Measurements from ENCODE around the gene FGFR4.

DNA sequence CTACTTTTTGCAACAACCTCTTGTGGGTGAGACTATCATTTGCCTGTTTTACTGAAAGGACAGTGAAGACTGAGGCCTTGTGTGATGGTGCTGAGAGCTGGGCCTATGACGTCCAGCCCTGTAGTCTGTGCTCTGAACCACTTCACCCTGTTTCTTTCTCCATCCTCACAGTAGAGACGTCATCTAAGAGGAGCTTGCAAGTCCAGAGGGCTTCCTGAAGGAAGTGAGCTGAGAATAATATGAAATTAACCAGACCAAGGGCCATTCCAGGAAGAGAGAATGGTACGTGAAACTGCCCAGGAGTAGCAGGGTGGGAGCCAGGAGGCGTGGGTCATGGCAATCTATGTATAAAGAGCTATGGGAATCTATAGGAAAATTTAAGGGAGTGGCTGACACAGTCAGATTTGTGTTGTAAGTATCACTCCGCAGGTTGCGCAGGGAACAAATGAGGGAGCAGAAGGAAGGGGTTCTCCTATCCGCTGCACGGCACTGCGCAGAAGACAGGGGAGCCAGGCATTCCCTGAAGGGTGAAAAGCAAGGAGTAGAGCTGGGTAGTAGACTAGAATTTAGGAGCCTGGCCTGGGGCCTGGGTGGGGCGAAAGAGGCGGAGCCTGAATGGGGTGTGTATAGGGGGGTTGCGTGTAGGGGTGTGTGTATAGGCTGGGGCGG is 596 bp upstream of the FGFR4 start:
- TF ChIP-seq, protein P1, sequence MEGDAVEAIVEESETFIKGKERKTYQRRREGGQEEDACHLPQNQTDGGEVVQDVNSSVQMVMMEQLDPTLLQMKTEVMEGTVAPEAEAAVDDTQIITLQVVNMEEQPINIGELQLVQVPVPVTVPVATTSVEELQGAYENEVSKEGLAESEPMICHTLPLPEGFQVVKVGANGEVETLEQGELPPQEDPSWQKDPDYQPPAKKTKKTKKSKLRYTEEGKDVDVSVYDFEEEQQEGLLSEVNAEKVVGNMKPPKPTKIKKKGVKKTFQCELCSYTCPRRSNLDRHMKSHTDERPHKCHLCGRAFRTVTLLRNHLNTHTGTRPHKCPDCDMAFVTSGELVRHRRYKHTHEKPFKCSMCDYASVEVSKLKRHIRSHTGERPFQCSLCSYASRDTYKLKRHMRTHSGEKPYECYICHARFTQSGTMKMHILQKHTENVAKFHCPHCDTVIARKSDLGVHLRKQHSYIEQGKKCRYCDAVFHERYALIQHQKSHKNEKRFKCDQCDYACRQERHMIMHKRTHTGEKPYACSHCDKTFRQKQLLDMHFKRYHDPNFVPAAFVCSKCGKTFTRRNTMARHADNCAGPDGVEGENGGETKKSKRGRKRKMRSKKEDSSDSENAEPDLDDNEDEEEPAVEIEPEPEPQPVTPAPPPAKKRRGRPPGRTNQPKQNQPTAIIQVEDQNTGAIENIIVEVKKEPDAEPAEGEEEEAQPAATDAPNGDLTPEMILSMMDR (IDR thresholded peaks at IDR 0.05): no peak
- TF ChIP-seq POLR2A (IDR thresholded peaks at IDR 0.05): no peak
- TF ChIP-seq POLR2AphosphoS5 (IDR thresholded peaks at IDR 0.05): no peak

Data from upper lobe of left lung (tissue), 4 donors.